ENCODE data around the gene SPATS2L.

SPATS2L gene

DNA sequence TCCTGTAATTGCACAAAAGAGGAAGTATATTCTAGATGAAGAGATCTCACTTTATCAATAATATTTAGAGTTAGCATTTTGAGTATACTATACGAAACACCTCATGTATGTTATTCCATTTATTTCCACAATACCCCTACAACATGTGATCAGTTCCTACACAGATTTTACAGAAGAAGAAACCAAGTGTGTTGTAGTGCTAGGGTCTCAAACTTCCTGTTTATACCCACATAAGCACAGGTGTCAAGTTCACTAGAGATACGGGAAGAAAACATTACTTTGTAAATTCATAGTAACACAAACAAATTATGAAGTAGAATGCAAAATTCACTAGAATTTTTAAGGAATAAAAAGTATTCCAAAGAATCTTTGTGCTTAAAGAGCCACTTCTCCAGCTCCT lies 157.0 kb downstream of the SPATS2L start:
- no peak for TF ChIP-seq FOXM1 (IDR thresholded peaks at IDR 0.05; ENCODE audit: borderline replicate concordance, low read depth)
- TF ChIP-seq, protein P1, sequence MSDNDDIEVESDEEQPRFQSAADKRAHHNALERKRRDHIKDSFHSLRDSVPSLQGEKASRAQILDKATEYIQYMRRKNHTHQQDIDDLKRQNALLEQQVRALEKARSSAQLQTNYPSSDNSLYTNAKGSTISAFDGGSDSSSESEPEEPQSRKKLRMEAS (IDR thresholded peaks at IDR 0.05), result no peak
- no peak for TF ChIP-seq EGR1 (IDR thresholded peaks at IDR 0.05)
- TF ChIP-seq TEAD4 (IDR thresholded peaks at IDR 0.05), result no peak
- no peak for TF ChIP-seq NFIC (IDR thresholded peaks at IDR 0.05)
- TF ChIP-seq TAF1 (IDR thresholded peaks at IDR 0.05; ENCODE audit: low read depth), result no peak
- no peak for TF ChIP-seq RAD21 (IDR thresholded peaks at IDR 0.05; ENCODE audit: low read depth)
- TF ChIP-seq REST (IDR thresholded peaks at IDR 0.05; ENCODE audit: low read depth), result no peak
- TF ChIP-seq, protein P2, sequence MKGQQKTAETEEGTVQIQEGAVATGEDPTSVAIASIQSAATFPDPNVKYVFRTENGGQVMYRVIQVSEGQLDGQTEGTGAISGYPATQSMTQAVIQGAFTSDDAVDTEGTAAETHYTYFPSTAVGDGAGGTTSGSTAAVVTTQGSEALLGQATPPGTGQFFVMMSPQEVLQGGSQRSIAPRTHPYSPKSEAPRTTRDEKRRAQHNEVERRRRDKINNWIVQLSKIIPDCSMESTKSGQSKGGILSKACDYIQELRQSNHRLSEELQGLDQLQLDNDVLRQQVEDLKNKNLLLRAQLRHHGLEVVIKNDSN (IDR thresholded peaks at IDR 0.05), result no peak
- no peak for TF ChIP-seq YY1 (IDR thresholded peaks at IDR 0.05; ENCODE audit: low read depth)
- TF ChIP-seq EP300 (IDR thresholded peaks at IDR 0.05; ENCODE audit: borderline replicate concordance), result no peak
- no peak for TF ChIP-seq CREB1 (IDR thresholded peaks at IDR 0.05; ENCODE audit: low read depth)
- no peak for TF ChIP-seq CEBPB (IDR thresholded peaks at IDR 0.05)
- TF ChIP-seq ZBTB7A (IDR thresholded peaks at IDR 0.05; ENCODE audit: low read depth), result no peak
- TF ChIP-seq TCF12 (IDR thresholded peaks at IDR 0.05; ENCODE audit: low read depth), result no peak

DNA sequence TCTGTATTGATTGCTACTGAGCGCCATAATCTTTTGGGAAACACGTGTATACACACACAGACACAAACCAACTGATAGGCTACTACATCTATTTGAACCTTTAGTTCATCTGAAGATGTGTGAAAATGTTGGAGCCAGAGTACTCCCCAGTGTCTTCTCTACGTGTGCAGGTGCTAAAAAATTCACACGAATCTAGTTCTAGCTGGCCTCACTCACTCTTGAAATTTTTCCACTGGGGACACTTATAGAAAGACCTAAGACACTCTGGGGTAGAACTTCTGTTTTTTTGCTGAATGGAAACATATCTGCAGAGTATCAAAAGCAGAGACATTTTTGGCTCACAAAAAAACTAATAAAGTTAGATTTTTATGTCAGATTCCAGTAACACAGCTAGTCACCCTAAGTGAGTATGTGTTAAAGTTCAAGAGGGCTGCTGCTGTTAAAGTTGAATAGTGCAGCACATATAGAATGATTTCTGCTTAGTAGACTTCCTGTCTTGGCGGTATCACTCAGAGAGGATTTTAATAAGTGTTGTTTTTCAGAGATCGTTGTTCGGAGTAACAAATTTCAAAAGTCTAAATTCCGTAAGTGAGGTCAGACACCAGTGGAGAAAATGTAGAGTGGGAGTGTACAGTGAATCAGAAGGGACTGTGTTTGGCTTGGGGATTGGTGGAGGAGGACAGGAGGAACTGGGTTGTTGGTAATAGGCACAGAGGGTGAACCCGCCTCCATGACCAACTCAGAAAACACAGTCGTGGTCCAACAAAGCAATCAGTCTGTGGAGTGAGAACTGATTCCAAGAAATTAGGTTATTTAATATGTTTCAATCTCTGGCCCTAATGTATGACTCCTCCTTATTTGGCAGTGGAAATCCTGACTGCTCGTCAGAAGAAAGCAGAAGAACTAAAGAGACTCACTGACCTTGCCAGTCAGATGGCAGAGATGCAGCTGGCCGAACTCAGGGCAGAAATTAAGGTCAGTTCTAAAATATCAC lies 160.2 kb downstream of the SPATS2L start:
- TF ChIP-seq NFIC (IDR thresholded peaks at IDR 0.05), result no peak
- TF ChIP-seq FOXM1 (IDR thresholded peaks at IDR 0.05; ENCODE audit: borderline replicate concordance, low read depth), result no peak
- no peak for TF ChIP-seq REST (IDR thresholded peaks at IDR 0.05; ENCODE audit: low read depth)
- TF ChIP-seq TEAD4 (IDR thresholded peaks at IDR 0.05), result no peak
- TF ChIP-seq YY1 (IDR thresholded peaks at IDR 0.05; ENCODE audit: low read depth), result no peak
- TF ChIP-seq EGR1 (IDR thresholded peaks at IDR 0.05), result no peak

GRCh38 chr2:200467806-200468681 lies 161.6 kb downstream of the SPATS2L start:
- TF ChIP-seq TAF1 (IDR thresholded peaks at IDR 0.05; ENCODE audit: low read depth) (no peak), CEBPB (IDR thresholded peaks at IDR 0.05) (no peak), EGR1 (IDR thresholded peaks at IDR 0.05) (no peak), YY1 (IDR thresholded peaks at IDR 0.05; ENCODE audit: low read depth) (no peak), EP300 (IDR thresholded peaks at IDR 0.05; ENCODE audit: borderline replicate concordance) (no peak), REST (IDR thresholded peaks at IDR 0.05; ENCODE audit: low read depth) (no peak), TCF12 (IDR thresholded peaks at IDR 0.05; ENCODE audit: low read depth) (no peak)
- TF ChIP-seq, protein P1 (IDR thresholded peaks at IDR 0.05), result no peak
- TF ChIP-seq, protein P2 (IDR thresholded peaks at IDR 0.05), result no peak

All from Ishikawa (cell line).